Measurements from ENCODE around the gene NCAPG2.
A peak's percentile ranks its signal among the peaks of the same experiment; 100 is the strongest.

Gene NCAPG2, protein sequence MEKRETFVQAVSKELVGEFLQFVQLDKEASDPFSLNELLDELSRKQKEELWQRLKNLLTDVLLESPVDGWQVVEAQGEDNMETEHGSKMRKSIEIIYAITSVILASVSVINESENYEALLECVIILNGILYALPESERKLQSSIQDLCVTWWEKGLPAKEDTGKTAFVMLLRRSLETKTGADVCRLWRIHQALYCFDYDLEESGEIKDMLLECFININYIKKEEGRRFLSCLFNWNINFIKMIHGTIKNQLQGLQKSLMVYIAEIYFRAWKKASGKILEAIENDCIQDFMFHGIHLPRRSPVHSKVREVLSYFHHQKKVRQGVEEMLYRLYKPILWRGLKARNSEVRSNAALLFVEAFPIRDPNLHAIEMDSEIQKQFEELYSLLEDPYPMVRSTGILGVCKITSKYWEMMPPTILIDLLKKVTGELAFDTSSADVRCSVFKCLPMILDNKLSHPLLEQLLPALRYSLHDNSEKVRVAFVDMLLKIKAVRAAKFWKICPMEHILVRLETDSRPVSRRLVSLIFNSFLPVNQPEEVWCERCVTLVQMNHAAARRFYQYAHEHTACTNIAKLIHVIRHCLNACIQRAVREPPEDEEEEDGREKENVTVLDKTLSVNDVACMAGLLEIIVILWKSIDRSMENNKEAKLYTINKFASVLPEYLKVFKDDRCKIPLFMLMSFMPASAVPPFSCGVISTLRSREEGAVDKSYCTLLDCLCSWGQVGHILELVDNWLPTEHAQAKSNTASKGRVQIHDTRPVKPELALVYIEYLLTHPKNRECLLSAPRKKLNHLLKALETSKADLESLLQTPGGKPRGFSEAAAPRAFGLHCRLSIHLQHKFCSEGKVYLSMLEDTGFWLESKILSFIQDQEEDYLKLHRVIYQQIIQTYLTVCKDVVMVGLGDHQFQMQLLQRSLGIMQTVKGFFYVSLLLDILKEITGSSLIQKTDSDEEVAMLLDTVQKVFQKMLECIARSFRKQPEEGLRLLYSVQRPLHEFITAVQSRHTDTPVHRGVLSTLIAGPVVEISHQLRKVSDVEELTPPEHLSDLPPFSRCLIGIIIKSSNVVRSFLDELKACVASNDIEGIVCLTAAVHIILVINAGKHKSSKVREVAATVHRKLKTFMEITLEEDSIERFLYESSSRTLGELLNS
- long read RNA-seq, donor 1, result 0 reads
- long read RNA-seq, donor 2, partial matches to known transcripts, result 0 of 4 reads
- long read RNA-seq, donor 2, other reads (novel, unspliced or antisense), result 0 of 4 reads
- long read RNA-seq, donor 3, result 0 reads
- long read RNA-seq, donor 4, partial matches to known transcripts, result 0 of 1 reads
- long read RNA-seq, donor 4, other reads (novel, unspliced or antisense), result 0 of 1 reads
- long read RNA-seq, donor 5, partial matches to known transcripts, result 0 of 2 reads
- long read RNA-seq, donor 5, other reads (novel, unspliced or antisense), result 0 of 2 reads
- long read RNA-seq, donor 6, result 0 reads
- long read RNA-seq, donor 7, full-length matches to known transcripts, result 4 of 4 reads
- long read RNA-seq, donor 7, partial matches to known transcripts, result 0 of 4 reads
- long read RNA-seq, donor 7, other reads (novel, unspliced or antisense), result 0 of 4 reads
- long read RNA-seq, donor 8, partial matches to known transcripts, result 0 of 3 reads
- long read RNA-seq, donor 8, other reads (novel, unspliced or antisense), result 0 of 3 reads

GRCh38 chr7:158704524-158705233, at the start of gene NCAPG2:
Gene NCAPG2, minus strand, starts transcription at chr7:158704804. Its CDS starts 2,905 bp downstream, at chr7:158701899.
- DNase-seq, result peak; percentile 94

DNA sequence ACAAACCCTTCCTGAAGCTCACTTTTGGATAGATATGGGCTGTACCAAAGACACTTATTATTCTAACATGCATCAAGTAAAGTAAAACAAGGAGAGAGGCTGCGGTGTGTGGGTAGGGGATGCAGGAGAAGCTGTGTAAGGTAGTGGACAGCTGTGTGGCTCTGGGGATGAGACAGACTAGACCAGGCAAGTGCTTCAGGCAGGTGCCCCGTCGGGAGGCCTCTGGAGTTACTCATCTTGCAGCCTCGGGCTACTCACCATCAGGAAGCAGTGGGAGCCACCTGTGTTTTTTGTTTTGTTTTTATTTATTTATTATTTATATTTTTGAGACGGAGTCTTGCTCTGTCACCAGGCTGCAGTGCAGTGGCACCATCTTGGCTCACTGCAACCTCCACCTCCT, 49.3 kb upstream of the NCAPG2 start:
- DNase-seq, result no peak

DNA sequence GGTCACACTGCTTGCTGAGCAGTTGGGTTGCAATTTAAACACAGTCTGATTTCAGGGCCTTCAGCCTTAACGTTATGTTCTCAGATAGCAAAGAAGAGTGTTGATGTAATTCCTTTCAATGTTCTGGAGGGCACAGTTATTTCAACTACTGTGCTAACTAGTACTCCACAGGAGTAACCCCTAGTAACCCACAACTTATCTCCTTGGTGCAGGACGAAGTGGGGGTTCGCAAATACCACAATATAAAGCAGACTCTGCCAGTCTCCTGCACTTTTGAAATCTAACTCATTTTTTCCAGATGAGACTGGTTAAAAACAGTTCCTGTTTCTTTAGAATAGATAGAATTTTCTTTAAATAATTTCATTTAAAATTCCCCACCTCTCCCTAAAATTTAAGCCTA, 47.1 kb upstream of the NCAPG2 start:
- DNase-seq, result no peak

- DNase-seq, result no peak
Measured at GRCh38 chr7:158751199-158751598, 46.6 kb upstream of the NCAPG2 start.

- DNase-seq, result no peak
Measured at GRCh38 chr7:158750702-158751101, 46.1 kb upstream of the NCAPG2 start.

DNA sequence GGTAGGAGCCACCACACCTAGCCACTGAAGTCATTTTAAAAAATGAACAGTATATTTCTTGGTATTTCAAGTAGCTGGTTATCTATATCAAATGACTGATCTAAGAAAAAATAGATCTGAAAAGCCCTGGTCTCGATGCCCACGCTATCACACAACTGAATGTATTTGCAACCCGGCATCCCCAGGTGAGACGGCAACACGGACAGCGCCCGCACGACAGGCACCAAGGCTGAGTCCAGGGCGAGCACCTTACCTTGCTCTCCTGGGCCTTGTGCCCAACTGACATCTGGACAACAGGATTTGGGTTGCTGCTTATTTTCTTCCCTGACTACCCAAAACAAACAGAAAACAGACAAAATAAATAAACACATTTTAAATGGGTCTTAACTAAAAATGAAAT, 44.8 kb upstream of the NCAPG2 start:
- DNase-seq, result no peak

DNA sequence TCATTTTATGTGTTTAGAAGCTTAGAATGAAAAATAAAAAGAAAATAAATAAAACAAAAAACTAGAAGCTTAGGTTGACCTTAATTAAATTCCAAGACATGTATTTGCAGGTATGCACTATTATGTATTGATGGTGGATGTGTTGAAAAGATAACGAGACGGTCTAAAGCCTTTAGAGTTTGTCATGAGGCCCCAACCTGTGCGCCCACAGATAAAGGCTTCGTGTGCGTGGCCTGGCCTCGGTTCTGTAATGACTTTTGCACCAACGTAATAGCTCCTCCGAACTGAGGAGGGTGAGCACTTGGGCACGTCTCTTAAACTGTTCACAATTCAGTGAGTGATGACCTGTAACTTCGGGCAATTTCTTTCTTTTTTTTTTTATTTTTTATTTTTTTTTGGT, 43.7 kb upstream of the NCAPG2 start:
- no peak for DNase-seq

DNA sequence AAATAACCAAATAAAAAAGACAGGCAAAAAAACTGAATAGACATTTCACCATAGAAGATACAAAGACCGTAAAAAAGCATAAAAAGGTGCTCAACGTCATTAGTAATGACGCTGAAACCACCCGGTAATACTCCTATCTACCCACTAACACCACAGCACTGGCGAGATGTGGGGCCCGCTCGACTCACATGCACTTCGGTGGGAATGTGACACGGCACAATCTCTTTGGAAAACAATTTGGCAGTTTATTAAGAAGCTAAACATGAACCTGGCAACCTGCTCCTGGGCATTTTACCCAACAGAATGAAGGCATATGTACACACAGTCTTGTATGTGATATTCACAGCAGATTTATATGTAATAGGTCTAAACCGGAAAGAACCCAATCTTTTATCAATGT, 42.8 kb upstream of the NCAPG2 start:
- DNase-seq, result no peak

DNA sequence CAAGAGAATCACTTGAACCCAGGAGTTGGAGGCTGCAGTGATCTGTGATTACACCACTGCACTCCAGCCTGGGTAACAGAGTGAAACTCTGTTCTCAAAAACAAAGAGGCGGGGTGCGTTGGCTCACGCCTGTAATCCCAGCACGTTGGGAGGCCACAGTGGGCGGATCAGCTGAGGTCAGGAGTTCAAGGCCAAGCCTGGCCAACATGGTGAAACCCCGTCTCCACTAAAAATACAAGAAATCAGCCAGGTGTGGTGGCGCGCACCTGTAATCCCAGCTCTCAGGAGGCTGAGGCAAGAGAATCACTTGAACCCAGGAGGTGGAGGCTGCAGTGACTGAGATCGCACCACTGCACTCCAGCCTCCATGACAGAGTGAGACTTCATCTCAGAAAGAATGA, 42.4 kb upstream of the NCAPG2 start:
- DNase-seq, result no peak

GRCh38 chr7:158745057-158745715, 40.6 kb upstream of the NCAPG2 start:
- DNase-seq, result no peak

GRCh38 chr7:158744070-158744469, 39.5 kb upstream of the NCAPG2 start:
- DNase-seq, result no peak

DNA sequence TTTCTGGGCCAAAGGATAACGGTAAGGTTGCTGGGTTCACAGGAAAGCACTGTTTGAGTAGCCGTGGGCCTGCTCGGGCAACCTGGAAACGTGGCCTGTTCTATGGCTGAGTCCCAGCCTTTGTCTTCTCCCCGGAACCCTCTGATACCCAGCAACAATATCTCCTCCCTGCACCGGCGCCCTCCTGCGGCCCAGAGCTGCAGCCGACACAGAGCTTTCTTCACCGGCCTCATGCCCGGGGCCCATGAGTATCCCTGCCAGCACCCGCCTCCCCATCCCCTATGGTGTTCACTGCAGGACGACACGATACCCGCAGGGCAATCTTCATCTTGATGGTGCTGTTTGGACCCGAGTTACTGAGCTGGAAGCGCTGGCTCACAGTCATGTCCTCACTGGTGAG, 38.6 kb upstream of the NCAPG2 start:
- DNase-seq, result no peak

- no peak for DNase-seq
Measured at GRCh38 chr7:158742065-158742821, 37.6 kb upstream of the NCAPG2 start.

DNA sequence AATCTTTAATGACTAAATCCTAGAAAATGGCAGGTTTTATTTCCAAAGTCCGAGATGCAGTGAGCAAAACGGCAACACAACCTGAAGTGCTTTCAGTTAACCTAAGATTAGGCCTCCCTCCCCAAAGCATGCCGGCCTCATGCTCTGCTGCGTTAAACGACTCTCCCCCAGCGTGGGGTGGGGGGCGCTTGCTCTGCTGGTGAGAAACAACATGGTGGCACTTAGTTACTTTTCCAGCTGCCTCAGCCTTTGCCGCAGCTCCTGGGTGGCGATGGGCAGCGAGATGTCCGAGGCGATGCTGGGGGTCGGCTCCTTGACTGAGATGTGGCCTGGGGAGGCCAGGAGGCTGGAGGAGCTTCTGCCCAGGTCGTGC, 36.7 kb upstream of the NCAPG2 start:
- no peak for DNase-seq

GRCh38 chr7:158740657-158741293, 36.2 kb upstream of the NCAPG2 start:
- no peak for DNase-seq

GRCh38 chr7:158740013-158740656, 35.5 kb upstream of the NCAPG2 start:
- DNase-seq, result no peak

DNA sequence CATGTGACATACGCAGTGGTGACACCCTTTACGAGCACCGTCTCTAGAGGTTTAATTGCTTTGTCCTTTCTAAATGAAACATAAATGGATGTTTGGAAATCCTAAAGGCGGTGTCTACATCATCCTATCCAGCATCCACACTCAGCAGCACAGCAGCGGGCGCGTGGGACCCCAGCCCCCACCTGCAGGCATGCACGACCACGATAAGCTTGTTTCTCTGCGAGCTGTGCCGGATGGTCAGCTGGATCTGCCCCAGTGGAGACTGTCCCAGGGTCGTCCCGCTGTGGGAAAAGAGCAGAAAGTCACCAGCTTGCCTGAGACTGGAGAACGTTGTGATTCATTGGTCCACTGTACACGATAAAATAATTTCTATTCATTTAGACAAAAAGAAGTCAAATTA, 34.2 kb upstream of the NCAPG2 start:
- no peak for DNase-seq

DNA sequence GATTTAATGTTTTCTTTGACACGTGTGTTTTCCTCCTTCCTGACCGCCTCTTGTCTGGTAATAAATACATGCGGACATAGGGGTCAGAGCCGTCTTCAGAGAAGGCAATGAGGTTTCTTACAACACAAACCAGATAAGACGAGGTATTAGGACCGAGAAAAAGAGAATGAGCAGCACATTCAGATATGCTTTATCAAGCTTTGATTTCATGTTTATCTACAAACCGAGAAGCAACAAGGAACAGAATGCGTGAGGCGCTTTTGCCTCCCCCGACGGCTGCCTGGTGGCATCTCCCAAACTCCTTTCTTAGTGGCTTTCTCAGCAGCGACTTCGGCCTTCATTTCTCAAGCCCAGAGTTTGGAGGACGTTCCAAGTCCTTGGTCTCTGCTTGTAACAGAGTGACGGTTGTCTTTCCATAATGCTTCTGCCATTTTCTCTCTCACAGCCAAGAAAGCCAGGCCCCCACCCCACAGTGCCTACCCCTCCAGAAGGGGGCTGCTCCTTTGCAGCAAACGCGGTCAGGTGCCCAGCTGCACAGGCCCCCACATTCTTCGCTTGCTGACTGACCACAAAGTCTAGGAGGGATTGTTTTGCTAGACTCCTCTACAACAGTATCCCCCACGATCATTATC, 32.6 kb upstream of the NCAPG2 start:
- no peak for DNase-seq

Measured in right kidney (tissue), 9 donors.